ENCODE data around the gene SLC7A5. TPM values are rescaled to one million over a fixed set of nuclear protein-coding genes. Genes with fewer than 3 reads are reported as not detected.

The SLC7A5 gene
- total and polyA plus RNA-seq, 2 of the 13 experiments (the other 11 are each of a cell fraction or from before 2014, with no cell fraction given): 79.6 to 155 TPM

DNA sequence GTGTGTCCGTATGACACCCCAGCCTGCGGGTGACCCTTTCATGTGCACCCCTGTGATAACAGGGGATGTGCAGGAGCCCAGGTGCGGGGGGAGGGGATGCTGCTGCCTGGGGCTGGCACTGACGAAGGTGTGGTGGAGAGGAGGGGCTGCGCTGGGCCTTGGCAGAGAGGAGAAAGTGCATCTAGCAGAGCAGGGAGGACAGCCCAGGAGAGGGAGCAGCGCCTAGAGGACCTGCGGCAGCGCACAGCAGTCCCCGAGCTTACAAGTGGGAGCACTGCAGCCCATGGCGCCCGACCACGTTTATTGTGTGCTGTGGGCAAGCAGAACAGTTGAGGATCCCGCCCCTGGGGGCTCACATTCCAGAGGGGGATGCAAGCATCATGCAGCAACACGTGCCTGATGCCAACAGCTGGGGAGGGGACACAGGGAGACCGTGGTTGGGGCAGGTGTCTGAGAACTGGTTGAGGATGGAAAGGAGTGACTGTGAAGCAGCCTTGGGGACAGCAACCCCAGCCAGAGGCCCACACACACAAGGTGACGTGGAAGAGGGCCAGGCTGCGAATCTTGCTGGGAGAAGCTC is 10.9 kb upstream of the SLC7A5 start (continued):
- TF ChIP-seq ZNF318 (CRISPR knock-in tag; IDR thresholded peaks at IDR 0.05) (0 out of 2 replicates have a peak, but pooled peaks have one; percentile 24), HMGXB4 (CRISPR knock-in tag; IDR thresholded peaks at IDR 0.05; ENCODE audit: borderline replicate concordance in 1 of 2, low read depth in 1 of 2) (no peak), UBTF (CRISPR knock-in tag; IDR thresholded peaks at IDR 0.05) (0 out of 2 replicates have a peak, but pooled peaks have one; percentile 10), ZNF687 (CRISPR knock-in tag; IDR thresholded peaks at IDR 0.05) (peak; percentile 61), ZNF263 (CRISPR knock-in tag; IDR thresholded peaks at IDR 0.05) (peak; percentile 100), KDM2A (CRISPR knock-in tag; IDR thresholded peaks at IDR 0.05; ENCODE audit: borderline replicate concordance, low read depth) (peak; percentile 46), DMTF1 (CRISPR knock-in tag; IDR thresholded peaks at IDR 0.05) (no peak), ZNF7 (CRISPR knock-in tag; IDR thresholded peaks at IDR 0.05) (0 out of 2 replicates have a peak, but pooled peaks have one; percentile 14)
